ENCODE data around the gene RPS6KA2. TPM values are rescaled to one million over a fixed set of nuclear protein-coding genes. Genes with fewer than 3 reads are reported as not detected.
A peak's percentile ranks its signal among the peaks of the same experiment; 100 is the strongest.

The RPS6KA2 gene
- total RNA-seq, 1 experiment from 2014 or later, result 18.5 TPM

GRCh38 chr6:166588691-166589336 lies 38.2 kb downstream of the RPS6KA2 start:
- no peaks in the 10 kb centered on the region for H3K27me3 ChIP-seq (ENCODE audit: insufficient read depth, low read depth)
- no TSS peak for BruUV-seq (replicated peaks)
- H2AFZ ChIP-seq, result no peak overlapping the region
- H3K27ac ChIP-seq, result no peak overlapping the region
- no peaks in the 10 kb centered on the region for H3F3A ChIP-seq (ENCODE audit: insufficient read depth, low read depth)
- H3K4me1 ChIP-seq (replicated peaks; ENCODE audit: insufficient read depth), result no peaks in the 10 kb centered on the region
- H3K4me3 ChIP-seq, result no peak overlapping the region
- no peak for DNase-seq
- peaks cover 5% of the 10 kb centered on the region; the same call in 1 of the 2 replicates for H4K20me1 ChIP-seq (ENCODE audit: insufficient read depth)
- ChIA-PET POLR2A (ENCODE audit: unreplicated experiment) (no interaction called here), CTCF (no interaction called here)
- TF ChIP-seq, protein P1, sequence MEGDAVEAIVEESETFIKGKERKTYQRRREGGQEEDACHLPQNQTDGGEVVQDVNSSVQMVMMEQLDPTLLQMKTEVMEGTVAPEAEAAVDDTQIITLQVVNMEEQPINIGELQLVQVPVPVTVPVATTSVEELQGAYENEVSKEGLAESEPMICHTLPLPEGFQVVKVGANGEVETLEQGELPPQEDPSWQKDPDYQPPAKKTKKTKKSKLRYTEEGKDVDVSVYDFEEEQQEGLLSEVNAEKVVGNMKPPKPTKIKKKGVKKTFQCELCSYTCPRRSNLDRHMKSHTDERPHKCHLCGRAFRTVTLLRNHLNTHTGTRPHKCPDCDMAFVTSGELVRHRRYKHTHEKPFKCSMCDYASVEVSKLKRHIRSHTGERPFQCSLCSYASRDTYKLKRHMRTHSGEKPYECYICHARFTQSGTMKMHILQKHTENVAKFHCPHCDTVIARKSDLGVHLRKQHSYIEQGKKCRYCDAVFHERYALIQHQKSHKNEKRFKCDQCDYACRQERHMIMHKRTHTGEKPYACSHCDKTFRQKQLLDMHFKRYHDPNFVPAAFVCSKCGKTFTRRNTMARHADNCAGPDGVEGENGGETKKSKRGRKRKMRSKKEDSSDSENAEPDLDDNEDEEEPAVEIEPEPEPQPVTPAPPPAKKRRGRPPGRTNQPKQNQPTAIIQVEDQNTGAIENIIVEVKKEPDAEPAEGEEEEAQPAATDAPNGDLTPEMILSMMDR (conservative IDR thresholded peaks at IDR 0.05), result no peak
- no peaks in the 10 kb centered on the region for H3K36me3 ChIP-seq (ENCODE audit: low read depth)
- intact Hi-C loops (cut with micrococcal nuclease; ENCODE audit: unreplicated experiment), result no loop called here
- H3K4me2 ChIP-seq, result no peak overlapping the region
- H3K79me2 ChIP-seq (ENCODE audit: low read depth), result no peaks in the 10 kb centered on the region
- no peaks in the 10 kb centered on the region for H3K9me3 ChIP-seq (ENCODE audit: insufficient read depth, low read depth)
- H3K9me2 ChIP-seq (ENCODE audit: insufficient read depth), result no peaks in the 10 kb centered on the region

DNA sequence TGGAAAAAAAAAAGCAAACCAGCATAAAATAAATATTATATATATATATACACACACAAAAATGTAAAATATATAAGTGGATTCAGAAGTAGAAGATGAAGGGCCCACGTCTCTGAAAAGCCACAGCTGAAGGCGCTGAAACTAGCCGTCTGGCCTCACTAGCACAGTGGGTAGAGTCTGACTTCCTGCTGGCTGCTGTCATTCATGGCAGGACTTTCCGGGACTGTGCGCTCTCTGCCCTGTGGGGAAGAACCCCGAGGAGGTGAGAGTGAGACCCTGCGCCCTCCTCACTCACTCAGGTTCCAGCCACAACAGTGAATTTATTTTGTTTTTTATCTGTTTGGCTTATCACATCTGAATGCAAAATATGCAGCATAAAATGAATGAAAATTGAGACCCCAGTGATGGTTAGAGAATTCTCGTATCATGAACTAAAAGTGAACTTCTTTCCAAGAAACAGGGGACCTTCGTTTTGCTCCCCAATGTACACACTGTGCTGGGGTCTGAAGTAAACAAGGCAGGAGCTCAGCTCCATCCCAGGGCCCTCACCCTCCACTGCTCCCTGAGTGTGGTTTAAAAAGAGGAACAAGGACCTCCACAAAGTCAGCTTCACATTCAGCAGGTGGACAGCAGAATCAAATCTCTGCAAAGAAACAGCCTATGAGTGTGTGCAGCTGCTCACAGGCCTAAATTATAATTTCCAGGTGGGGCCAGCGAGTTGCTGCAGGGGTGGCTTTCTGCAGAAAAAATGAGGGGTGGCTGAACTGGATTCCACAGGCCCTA lies 39.2 kb downstream of the RPS6KA2 start:
- H3K4me1 ChIP-seq (replicated peaks; ENCODE audit: insufficient read depth), result no peaks in the 10 kb centered on the region
- intact Hi-C loops (cut with micrococcal nuclease; ENCODE audit: unreplicated experiment), result no loop called here
- H4K20me1 ChIP-seq (ENCODE audit: insufficient read depth), result peaks cover 5% of the 10 kb centered on the region; the same call in 1 of the 2 replicates
- no peak overlapping the region for H2AFZ ChIP-seq
- H3K9me3 ChIP-seq (ENCODE audit: insufficient read depth, low read depth), result no peaks in the 10 kb centered on the region
- H3K9me2 ChIP-seq (ENCODE audit: insufficient read depth), result no peaks in the 10 kb centered on the region
- no peaks in the 10 kb centered on the region for H3K79me2 ChIP-seq (ENCODE audit: low read depth)
- no peak for TF ChIP-seq EZH2 (IDR thresholded peaks at IDR 0.05; ENCODE audit: low read depth)
- TF ChIP-seq, protein P1 (conservative IDR thresholded peaks at IDR 0.05), result no peak
- no peaks in the 10 kb centered on the region for H3F3A ChIP-seq (ENCODE audit: insufficient read depth, low read depth)
- BruUV-seq (replicated peaks), result no TSS peak
- no peaks in the 10 kb centered on the region for H3K36me3 ChIP-seq (ENCODE audit: low read depth)
- H3K27ac ChIP-seq, result no peak overlapping the region
- ChIA-PET CTCF (no interaction called here), POLR2A (ENCODE audit: unreplicated experiment) (interaction anchor here (0.6 kb wide), 1 partner anchor 39 kb away, joined by 4 read pairs; no protein-coding TSS in a partner anchor)
- no peak overlapping the region for H3K4me3 ChIP-seq
- H3K27me3 ChIP-seq (ENCODE audit: insufficient read depth, low read depth), result no peaks in the 10 kb centered on the region
- no peak overlapping the region for H3K4me2 ChIP-seq
- no peak for DNase-seq

GRCh38 chr6:166586424-166587156 lies 40.5 kb downstream of the RPS6KA2 start, which contains the start of gene RAMACL:
Gene RAMACL, minus strand, starts transcription at chr6:166586678. Its CDS starts 201 bp downstream, at chr6:166586477.
- CTCF ChIA-PET, result no interaction called here
- Histone ChIP-seq H3K79me2 (ENCODE audit: low read depth) (no peaks in the 10 kb centered on the region), H3K36me3 (ENCODE audit: low read depth) (no peaks in the 10 kb centered on the region), H3K4me2 (no peak within 1 kb of the TSS), H2AFZ (no peak within 1 kb of the TSS), H3K27ac (no peak within 1 kb of the TSS), H4K20me1 (ENCODE audit: insufficient read depth) (peaks cover 5% of the 10 kb centered on the region; the same call in 1 of the 2 replicates), H3K4me3 (no peak within 1 kb of the TSS), H3K27me3 (ENCODE audit: insufficient read depth, low read depth) (no peaks in the 10 kb centered on the region), H3K4me1 (replicated peaks; ENCODE audit: insufficient read depth) (no peaks in the 10 kb centered on the region), H3K9me3 (ENCODE audit: insufficient read depth, low read depth) (no peaks in the 10 kb centered on the region), H3K9me2 (ENCODE audit: insufficient read depth) (no peaks in the 10 kb centered on the region), H3F3A (ENCODE audit: insufficient read depth, low read depth) (no peaks in the 10 kb centered on the region)
- POLR2A ChIA-PET (ENCODE audit: unreplicated experiment), result no interaction called here
- no TSS peak for BruUV-seq (replicated peaks)
- peak; percentile 18 to 43 for DNase-seq
- no peak for TF ChIP-seq EZH2 (IDR thresholded peaks at IDR 0.05; ENCODE audit: low read depth)
- TF ChIP-seq, protein P1 (conservative IDR thresholded peaks at IDR 0.05), result no peak
- intact Hi-C loops (cut with micrococcal nuclease; ENCODE audit: unreplicated experiment), result no loop called here
